Measurements from ENCODE around the gene AGT.

The AGT gene

GRCh38 chr1:230704830-230705229, 9.1 kb downstream of the AGT start:
- no peak overlapping the region for H3K4me2 ChIP-seq (ENCODE audit: low read depth, low read length, poor library complexity, severe bottlenecking)
- no peaks in the 10 kb centered on the region for H3K9me2 ChIP-seq (replicated peaks; ENCODE audit: insufficient read depth, low read length)
- H2AFZ ChIP-seq (ENCODE audit: low read depth, low read length, severe bottlenecking): no peak overlapping the region
- no peak overlapping the region for H3K4me3 ChIP-seq (ENCODE audit: insufficient read depth, low read length, poor library complexity, severe bottlenecking)
- H3K27ac ChIP-seq (ENCODE audit: low read depth, low read length): no peak overlapping the region
- no peaks in the 10 kb centered on the region for H3K79me2 ChIP-seq (ENCODE audit: insufficient read depth, low read length)
- H4K20me1 ChIP-seq (ENCODE audit: low read depth, low read length): no peaks in the 10 kb centered on the region
- H3K36me3 ChIP-seq (ENCODE audit: low read length): no peaks in the 10 kb centered on the region
- TF ChIP-seq EZH2phosphoT487 (conservative IDR thresholded peaks at IDR 0.05; ENCODE audit: low read length): no peak
- TF ChIP-seq, protein P1, sequence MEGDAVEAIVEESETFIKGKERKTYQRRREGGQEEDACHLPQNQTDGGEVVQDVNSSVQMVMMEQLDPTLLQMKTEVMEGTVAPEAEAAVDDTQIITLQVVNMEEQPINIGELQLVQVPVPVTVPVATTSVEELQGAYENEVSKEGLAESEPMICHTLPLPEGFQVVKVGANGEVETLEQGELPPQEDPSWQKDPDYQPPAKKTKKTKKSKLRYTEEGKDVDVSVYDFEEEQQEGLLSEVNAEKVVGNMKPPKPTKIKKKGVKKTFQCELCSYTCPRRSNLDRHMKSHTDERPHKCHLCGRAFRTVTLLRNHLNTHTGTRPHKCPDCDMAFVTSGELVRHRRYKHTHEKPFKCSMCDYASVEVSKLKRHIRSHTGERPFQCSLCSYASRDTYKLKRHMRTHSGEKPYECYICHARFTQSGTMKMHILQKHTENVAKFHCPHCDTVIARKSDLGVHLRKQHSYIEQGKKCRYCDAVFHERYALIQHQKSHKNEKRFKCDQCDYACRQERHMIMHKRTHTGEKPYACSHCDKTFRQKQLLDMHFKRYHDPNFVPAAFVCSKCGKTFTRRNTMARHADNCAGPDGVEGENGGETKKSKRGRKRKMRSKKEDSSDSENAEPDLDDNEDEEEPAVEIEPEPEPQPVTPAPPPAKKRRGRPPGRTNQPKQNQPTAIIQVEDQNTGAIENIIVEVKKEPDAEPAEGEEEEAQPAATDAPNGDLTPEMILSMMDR (IDR thresholded peaks at IDR 0.05; ENCODE audit: insufficient read depth, low read length, poor library complexity, severe bottlenecking): no peak
- H3K9ac ChIP-seq (ENCODE audit: low read length): no peak overlapping the region
- no peaks in the 10 kb centered on the region for H3K9me3 ChIP-seq (ENCODE audit: insufficient read depth, low read length)
- H3F3A ChIP-seq (ENCODE audit: insufficient read depth): no peaks in the 10 kb centered on the region
- no peaks in the 10 kb centered on the region for H3K27me3 ChIP-seq (ENCODE audit: low read length)

GRCh38 chr1:230703679-230704385, 10.1 kb downstream of the AGT start:
- Histone ChIP-seq H3K27me3 (ENCODE audit: low read length) (no peaks in the 10 kb centered on the region), H3K4me2 (ENCODE audit: low read depth, low read length, poor library complexity, severe bottlenecking) (no peak overlapping the region), H3K27ac (ENCODE audit: low read depth, low read length) (no peak overlapping the region), H2AFZ (ENCODE audit: low read depth, low read length, severe bottlenecking) (no peak overlapping the region), H3K4me3 (ENCODE audit: insufficient read depth, low read length, poor library complexity, severe bottlenecking) (no peak overlapping the region), H4K20me1 (ENCODE audit: low read depth, low read length) (no peaks in the 10 kb centered on the region), H3K79me2 (ENCODE audit: insufficient read depth, low read length) (no peaks in the 10 kb centered on the region), H3K36me3 (ENCODE audit: low read length) (no peaks in the 10 kb centered on the region), H3K9me3 (ENCODE audit: insufficient read depth, low read length) (no peaks in the 10 kb centered on the region), H3K9ac (ENCODE audit: low read length) (no peak overlapping the region), H3F3A (ENCODE audit: insufficient read depth) (no peaks in the 10 kb centered on the region), H3K9me2 (replicated peaks; ENCODE audit: insufficient read depth, low read length) (no peaks in the 10 kb centered on the region)
- TF ChIP-seq, protein P1 (IDR thresholded peaks at IDR 0.05; ENCODE audit: insufficient read depth, low read length, poor library complexity, severe bottlenecking): no peak
- no peak for TF ChIP-seq EZH2phosphoT487 (conservative IDR thresholded peaks at IDR 0.05; ENCODE audit: low read length)

DNA sequence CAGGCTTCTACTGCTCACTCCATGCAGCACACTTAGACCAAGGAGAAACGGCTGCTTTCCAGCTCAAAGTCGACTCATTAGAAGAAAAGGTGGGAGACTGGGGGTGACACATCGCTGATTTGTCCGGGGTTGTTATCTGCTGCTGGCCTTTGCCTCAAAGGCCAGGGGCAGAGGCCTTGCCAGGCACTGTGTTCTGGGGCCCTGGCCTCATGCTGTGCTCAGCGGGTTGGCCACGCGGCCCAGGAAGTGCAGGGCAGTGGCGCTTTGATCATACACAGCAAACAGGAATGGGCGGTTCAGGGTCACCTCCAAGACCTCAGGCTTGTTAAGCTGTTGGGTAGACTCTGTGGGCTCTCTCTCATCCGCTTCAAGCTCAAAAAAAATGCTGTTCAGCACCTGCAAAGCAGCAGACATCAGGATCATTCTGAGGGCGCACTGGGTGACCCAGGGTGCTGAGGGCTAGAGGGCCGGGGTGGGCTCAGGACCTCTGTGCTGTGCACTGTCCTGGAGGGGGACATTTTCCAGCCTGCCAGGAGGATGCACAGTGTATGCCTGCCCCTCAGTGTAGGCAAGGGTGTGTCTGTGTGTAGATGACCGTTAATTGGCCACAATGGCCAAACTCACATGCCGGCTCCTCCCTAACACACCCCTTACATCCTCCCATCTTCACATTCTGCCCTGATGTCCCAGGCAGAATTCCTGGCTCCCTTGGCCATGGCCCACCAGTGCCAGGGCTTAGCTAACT, 10.8 kb downstream of the AGT start:
- H3K9me2 ChIP-seq (replicated peaks; ENCODE audit: insufficient read depth, low read length): no peaks in the 10 kb centered on the region
- H3K36me3 ChIP-seq (ENCODE audit: low read length): no peaks in the 10 kb centered on the region
- H3K27me3 ChIP-seq (ENCODE audit: low read length): no peaks in the 10 kb centered on the region
- H3K79me2 ChIP-seq (ENCODE audit: insufficient read depth, low read length): no peaks in the 10 kb centered on the region
- H3K27ac ChIP-seq (ENCODE audit: low read depth, low read length): no peak overlapping the region
- H2AFZ ChIP-seq (ENCODE audit: low read depth, low read length, severe bottlenecking): no peak overlapping the region
- no peaks in the 10 kb centered on the region for H3K9me3 ChIP-seq (ENCODE audit: insufficient read depth, low read length)
- no peak overlapping the region for H3K4me2 ChIP-seq (ENCODE audit: low read depth, low read length, poor library complexity, severe bottlenecking)
- no peak overlapping the region for H3K4me3 ChIP-seq (ENCODE audit: insufficient read depth, low read length, poor library complexity, severe bottlenecking)
- H3F3A ChIP-seq (ENCODE audit: insufficient read depth): no peaks in the 10 kb centered on the region
- no peaks in the 10 kb centered on the region for H4K20me1 ChIP-seq (ENCODE audit: low read depth, low read length)
- TF ChIP-seq EZH2phosphoT487 (conservative IDR thresholded peaks at IDR 0.05; ENCODE audit: low read length): no peak
- TF ChIP-seq, protein P1 (IDR thresholded peaks at IDR 0.05; ENCODE audit: insufficient read depth, low read length, poor library complexity, severe bottlenecking): no peak
- no peak overlapping the region for H3K9ac ChIP-seq (ENCODE audit: low read length)

Data from SU-DHL-6 (cell line).